ENCODE measurements around the gene DMXL2.

- TF ChIP-seq, protein P1, sequence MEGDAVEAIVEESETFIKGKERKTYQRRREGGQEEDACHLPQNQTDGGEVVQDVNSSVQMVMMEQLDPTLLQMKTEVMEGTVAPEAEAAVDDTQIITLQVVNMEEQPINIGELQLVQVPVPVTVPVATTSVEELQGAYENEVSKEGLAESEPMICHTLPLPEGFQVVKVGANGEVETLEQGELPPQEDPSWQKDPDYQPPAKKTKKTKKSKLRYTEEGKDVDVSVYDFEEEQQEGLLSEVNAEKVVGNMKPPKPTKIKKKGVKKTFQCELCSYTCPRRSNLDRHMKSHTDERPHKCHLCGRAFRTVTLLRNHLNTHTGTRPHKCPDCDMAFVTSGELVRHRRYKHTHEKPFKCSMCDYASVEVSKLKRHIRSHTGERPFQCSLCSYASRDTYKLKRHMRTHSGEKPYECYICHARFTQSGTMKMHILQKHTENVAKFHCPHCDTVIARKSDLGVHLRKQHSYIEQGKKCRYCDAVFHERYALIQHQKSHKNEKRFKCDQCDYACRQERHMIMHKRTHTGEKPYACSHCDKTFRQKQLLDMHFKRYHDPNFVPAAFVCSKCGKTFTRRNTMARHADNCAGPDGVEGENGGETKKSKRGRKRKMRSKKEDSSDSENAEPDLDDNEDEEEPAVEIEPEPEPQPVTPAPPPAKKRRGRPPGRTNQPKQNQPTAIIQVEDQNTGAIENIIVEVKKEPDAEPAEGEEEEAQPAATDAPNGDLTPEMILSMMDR (conservative IDR thresholded peaks at IDR 0.05; ENCODE audit: low read depth, low read length): no peak
- no peak for TF ChIP-seq EZH2 (IDR thresholded peaks at IDR 0.05; ENCODE audit: low read length, unreplicated experiment)
Observed at GRCh38 chr15:51444807-51445206, 177.8 kb downstream of the DMXL2 start.

All from PC-3 (cell line).